Measurements from ENCODE around the gene PSAPL1. TPM values are rescaled to one million over a fixed set of nuclear protein-coding genes. Genes with fewer than 3 reads are reported as not detected.

PSAPL1 gene
- total and polyA plus RNA-seq, 2 donors (not counting 1 experiment from before 2014, with no cell fraction given), result not detected

GRCh38 chr4:7399440-7400234, 35.1 kb downstream of the PSAPL1 start:
- Histone ChIP-seq H2AFZ (ENCODE audit: low read length) (no peak overlapping the region), H3K36me3 (ENCODE audit: control insufficient read depth, insufficient read depth, low read length) (no peaks in the 10 kb centered on the region), H3K4me2 (ENCODE audit: extremely low read depth, insufficient read depth, low read length) (no peak overlapping the region), H3K79me2 (ENCODE audit: control insufficient read depth, insufficient read depth, low read length) (no peaks in the 10 kb centered on the region), H3K27ac (ENCODE audit: insufficient read depth, low read length) (no peak overlapping the region), H4K20me1 (ENCODE audit: control insufficient read depth, extremely low read depth, insufficient read depth, low read length) (no peaks in the 10 kb centered on the region), H3K4me3 (replicated peaks in 1 of 4; ENCODE audit: control extremely low read depth in 1 of 4, insufficient read depth in 1 of 4, low read depth in 3 of 4, low read length in 4 of 4) (no peak overlapping the region), H3K4me1 (ENCODE audit: control insufficient read depth, extremely low read depth, insufficient read depth, low read length) (no peaks in the 10 kb centered on the region), H3K9me3 (ENCODE audit: control insufficient read depth, insufficient read depth, low read depth, low read length) (no peaks in the 10 kb centered on the region), H3K27me3 (ENCODE audit: control insufficient read depth, insufficient read depth, low read length) (peaks cover 5% of the 10 kb centered on the region), H3K9ac (ENCODE audit: insufficient read depth, low read length) (no peak overlapping the region)
- TF ChIP-seq, protein P1, sequence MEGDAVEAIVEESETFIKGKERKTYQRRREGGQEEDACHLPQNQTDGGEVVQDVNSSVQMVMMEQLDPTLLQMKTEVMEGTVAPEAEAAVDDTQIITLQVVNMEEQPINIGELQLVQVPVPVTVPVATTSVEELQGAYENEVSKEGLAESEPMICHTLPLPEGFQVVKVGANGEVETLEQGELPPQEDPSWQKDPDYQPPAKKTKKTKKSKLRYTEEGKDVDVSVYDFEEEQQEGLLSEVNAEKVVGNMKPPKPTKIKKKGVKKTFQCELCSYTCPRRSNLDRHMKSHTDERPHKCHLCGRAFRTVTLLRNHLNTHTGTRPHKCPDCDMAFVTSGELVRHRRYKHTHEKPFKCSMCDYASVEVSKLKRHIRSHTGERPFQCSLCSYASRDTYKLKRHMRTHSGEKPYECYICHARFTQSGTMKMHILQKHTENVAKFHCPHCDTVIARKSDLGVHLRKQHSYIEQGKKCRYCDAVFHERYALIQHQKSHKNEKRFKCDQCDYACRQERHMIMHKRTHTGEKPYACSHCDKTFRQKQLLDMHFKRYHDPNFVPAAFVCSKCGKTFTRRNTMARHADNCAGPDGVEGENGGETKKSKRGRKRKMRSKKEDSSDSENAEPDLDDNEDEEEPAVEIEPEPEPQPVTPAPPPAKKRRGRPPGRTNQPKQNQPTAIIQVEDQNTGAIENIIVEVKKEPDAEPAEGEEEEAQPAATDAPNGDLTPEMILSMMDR (conservative IDR thresholded peaks at IDR 0.05 in 1 of 2, IDR thresholded peaks at IDR 0.05 in 1 of 2; ENCODE audit: low read depth in 1 of 2, low read length in 2 of 2), result no peak
- TF ChIP-seq EZH2 (IDR thresholded peaks at IDR 0.05; ENCODE audit: low read length, missing control alignments), result no peak
- DNase-seq (ENCODE audit: low read depth in 2 of 2), result no peak

DNA sequence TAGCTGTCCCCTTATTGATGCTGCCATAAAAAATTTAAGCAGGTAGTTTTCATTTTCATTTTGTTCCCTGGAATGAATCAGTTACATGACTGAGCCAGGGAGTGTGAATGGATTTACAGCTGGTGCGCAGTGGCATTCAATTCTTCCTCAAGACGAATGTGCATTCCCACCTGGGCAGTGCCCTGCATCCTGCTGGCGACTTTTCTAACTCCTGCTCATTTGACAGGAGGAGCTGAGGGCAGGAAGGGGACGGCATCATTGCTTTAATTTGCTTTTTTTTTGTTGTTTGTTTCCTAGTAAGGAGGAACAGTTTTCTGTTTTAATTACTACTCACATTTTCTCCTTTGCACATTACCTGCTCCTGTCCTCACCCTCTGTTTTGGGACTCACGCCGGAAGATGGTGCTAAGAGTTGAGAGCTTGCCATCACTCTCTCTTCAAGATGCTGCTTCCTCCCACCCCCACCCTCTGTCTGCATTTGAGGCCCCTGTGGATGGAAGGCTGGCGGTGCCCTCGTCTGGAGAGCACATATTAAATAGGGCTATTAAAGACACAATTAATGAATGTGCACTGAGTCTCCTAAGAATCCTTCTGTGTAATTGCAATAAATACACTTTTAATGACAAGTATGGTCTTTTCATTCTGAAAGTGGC, 35.8 kb downstream of the PSAPL1 start:
- TF ChIP-seq, protein P1 (conservative IDR thresholded peaks at IDR 0.05 in 1 of 2, IDR thresholded peaks at IDR 0.05 in 1 of 2; ENCODE audit: low read depth in 1 of 2, low read length in 2 of 2), result no peak
- no peak for TF ChIP-seq EZH2 (IDR thresholded peaks at IDR 0.05; ENCODE audit: low read length, missing control alignments)
- Histone ChIP-seq H3K36me3 (ENCODE audit: control insufficient read depth, insufficient read depth, low read length) (no peaks in the 10 kb centered on the region), H3K27me3 (ENCODE audit: control insufficient read depth, insufficient read depth, low read length) (peaks cover 5% of the 10 kb centered on the region), H3K9me3 (ENCODE audit: control insufficient read depth, insufficient read depth, low read depth, low read length) (no peaks in the 10 kb centered on the region), H3K4me2 (ENCODE audit: extremely low read depth, insufficient read depth, low read length) (no peak overlapping the region), H3K27ac (ENCODE audit: insufficient read depth, low read length) (no peak overlapping the region), H2AFZ (ENCODE audit: low read length) (no peak overlapping the region), H3K4me1 (ENCODE audit: control insufficient read depth, extremely low read depth, insufficient read depth, low read length) (no peaks in the 10 kb centered on the region), H4K20me1 (ENCODE audit: control insufficient read depth, extremely low read depth, insufficient read depth, low read length) (no peaks in the 10 kb centered on the region), H3K9ac (ENCODE audit: insufficient read depth, low read length) (no peak overlapping the region), H3K4me3 (replicated peaks in 1 of 4; ENCODE audit: control extremely low read depth in 1 of 4, insufficient read depth in 1 of 4, low read depth in 3 of 4, low read length in 4 of 4) (no peak overlapping the region), H3K79me2 (ENCODE audit: control insufficient read depth, insufficient read depth, low read length) (no peaks in the 10 kb centered on the region)
- no peak for DNase-seq (ENCODE audit: low read depth in 2 of 2)

GRCh38 chr4:7398104-7398423, 36.7 kb downstream of the PSAPL1 start:
- Histone ChIP-seq H3K9ac (ENCODE audit: insufficient read depth, low read length) (no peak overlapping the region), H3K27me3 (ENCODE audit: control insufficient read depth, insufficient read depth, low read length) (peaks cover 5% of the 10 kb centered on the region), H3K9me3 (ENCODE audit: control insufficient read depth, insufficient read depth, low read depth, low read length) (no peaks in the 10 kb centered on the region), H3K4me1 (ENCODE audit: control insufficient read depth, extremely low read depth, insufficient read depth, low read length) (no peaks in the 10 kb centered on the region), H3K27ac (ENCODE audit: insufficient read depth, low read length) (no peak overlapping the region), H3K4me2 (ENCODE audit: extremely low read depth, insufficient read depth, low read length) (no peak overlapping the region), H3K4me3 (replicated peaks in 1 of 4; ENCODE audit: control extremely low read depth in 1 of 4, insufficient read depth in 1 of 4, low read depth in 3 of 4, low read length in 4 of 4) (no peak overlapping the region), H4K20me1 (ENCODE audit: control insufficient read depth, extremely low read depth, insufficient read depth, low read length) (no peaks in the 10 kb centered on the region), H3K36me3 (ENCODE audit: control insufficient read depth, insufficient read depth, low read length) (no peaks in the 10 kb centered on the region), H3K79me2 (ENCODE audit: control insufficient read depth, insufficient read depth, low read length) (no peaks in the 10 kb centered on the region), H2AFZ (ENCODE audit: low read length) (no peak overlapping the region)
- peak; percentile 19 to 93 for DNase-seq (ENCODE audit: low read depth in 2 of 2)
- TF ChIP-seq, protein P1 (conservative IDR thresholded peaks at IDR 0.05 in 1 of 2, IDR thresholded peaks at IDR 0.05 in 1 of 2; ENCODE audit: low read depth in 1 of 2, low read length in 2 of 2), result no peak
- no peak for TF ChIP-seq EZH2 (IDR thresholded peaks at IDR 0.05; ENCODE audit: low read length, missing control alignments)
